GM19043 (cell line): ENCODE results near the gene RAMP3.
"Not testable (repeated sequence)": the region's sequence is repeated elsewhere in the genome, so short reads cannot be mapped to it uniquely, and the experiment has no call there.

Experiments
- ATAC-seq: cut with Tn5 transposase; IDR thresholded peaks from one replicate; pipeline ENCODE4 v1.9.1; 2021; ENCODE audit warnings: low read depth; ENCODE audit not compliant: unreplicated experiment

RAMP3 gene

DNA sequence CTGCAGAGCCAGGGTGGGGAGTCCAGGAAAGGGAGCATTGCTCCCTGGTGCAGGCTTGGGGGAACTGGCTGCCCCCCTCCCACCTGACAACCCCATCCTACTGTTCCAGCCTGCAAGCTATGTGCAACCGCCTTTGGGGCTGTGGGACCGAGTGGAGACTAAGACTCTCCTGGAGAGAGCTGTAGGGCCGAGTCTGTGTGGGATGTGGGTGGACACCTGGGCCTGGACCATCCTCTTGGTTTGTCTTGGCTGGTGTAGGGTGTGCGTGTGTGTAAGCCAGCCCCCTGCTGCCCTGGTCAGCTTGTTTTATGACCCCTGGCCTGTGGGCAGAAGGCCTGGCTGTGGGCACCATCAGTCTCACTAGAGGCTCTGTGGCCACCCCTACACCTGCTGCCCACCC, 1.6 kb upstream of the RAMP3 start:
- no peak for ATAC-seq

DNA sequence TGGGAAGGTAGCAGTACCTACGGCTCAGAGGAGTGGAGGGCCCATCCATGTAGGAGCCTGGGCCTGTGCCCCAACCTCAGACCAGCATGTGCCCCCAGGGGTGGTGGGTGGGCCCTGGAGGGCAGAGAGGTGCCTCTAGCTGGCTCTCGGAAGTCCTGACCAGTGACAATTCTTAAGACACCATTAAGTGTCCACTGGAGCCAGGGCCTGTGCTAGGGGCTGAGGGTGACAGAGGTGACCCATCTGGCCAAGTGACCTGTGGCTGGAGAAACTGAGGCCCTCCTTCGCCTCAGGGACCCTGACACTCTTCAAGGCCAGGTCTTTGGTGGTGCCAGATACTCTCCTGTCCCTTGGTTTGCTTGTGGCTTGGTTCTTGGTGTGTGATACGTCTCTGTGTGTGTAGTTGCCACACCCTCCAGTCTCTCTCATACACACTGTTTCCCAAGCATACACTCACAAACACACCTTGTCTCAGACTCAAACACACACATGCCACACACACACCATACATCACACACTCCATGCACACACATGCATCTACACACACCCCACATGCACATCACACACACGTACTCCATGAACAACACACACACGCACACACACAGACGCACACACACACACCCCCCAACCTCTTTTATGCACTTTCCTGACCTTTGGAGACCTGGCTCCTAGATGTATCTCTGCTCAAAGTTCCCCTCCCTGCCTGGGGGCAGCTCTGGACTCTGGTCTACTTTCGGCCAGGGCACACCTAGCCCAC, 897 bp upstream of the RAMP3 start:
- ATAC-seq = no peak

DNA sequence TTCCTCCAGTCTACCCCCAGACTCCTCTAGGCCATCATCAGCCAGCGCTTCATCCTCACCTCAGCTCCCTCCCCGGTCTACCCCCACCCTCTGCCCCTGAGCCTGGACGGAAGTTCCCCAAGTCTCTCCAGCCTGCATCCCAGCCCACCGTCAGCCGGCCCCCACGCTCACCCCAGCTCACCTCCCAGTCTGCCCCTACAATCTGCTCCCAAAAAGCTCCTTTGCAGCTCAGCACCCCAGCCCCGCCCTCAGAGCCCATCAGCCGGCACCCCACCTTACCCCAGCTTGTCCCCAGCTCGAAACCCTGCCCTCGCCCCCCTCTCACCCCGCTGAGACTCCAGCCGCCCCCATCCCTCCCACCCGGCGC, 322 bp upstream of the RAMP3 start:
- no peak for ATAC-seq

DNA sequence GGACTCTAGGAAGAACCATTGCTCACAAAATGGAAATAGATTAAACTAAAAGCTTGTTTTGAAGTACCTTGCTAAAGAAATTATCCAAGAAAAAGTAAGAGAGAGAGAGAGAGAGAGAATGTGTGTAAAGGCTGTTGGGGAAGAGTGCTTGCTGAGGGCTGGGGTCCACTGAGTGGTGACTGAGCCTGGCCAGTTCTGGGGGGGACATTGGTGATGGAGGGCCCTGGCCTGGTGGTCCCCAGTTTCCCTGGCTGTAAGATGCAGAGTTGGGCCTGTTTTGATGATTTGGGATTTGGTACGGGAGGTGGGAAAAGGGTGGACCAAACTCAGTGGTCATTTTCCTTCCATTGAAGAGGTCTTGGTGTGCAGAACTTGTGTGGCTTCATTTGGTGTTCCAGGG, 880 bp downstream of the RAMP3 start:
- ATAC-seq = no peak

DNA sequence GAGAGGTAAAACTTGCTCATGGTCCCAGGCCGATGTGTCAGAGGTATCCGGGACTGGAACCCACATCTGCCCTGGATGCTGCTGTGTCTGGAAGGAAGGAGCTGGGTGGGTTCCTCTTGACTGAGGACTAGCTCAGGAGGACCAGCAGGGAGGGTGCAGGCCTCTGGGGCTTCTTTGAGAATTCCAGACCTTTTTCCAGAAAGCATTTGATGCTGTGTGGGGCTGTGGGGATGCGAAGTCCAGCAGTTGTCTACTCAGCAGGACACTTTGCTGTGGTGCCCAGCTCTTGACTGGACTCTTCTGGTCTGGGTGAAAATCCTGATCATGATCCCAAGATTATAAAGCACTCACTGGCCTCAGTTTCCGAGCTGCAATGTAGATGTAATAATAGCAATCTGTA, 1.7 kb downstream of the RAMP3 start:
- no peak for ATAC-seq

DNA sequence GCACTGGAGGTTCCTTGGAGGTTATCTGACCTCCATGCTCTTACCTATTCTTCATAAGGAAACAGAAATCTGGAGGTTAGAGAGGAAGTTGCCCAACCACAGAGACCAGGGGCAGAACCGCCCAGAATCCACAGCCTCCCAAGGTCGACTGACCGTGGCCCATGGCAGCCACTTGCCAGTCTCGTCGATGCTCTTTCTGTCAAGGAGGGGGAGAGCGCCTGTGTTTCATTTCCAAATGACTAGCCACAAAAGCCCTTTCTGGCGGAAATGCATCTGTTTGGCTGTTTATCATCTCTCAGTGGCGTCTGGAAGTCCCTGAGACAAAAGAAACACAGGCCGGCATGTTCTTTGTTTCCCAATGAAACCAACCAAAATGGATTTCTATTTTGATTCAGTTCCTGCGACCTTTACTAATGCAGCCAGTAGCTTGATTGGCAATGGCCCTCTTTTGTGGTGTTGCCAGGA, 2.9 kb downstream of the RAMP3 start:
- peak; percentile 55 for ATAC-seq

DNA sequence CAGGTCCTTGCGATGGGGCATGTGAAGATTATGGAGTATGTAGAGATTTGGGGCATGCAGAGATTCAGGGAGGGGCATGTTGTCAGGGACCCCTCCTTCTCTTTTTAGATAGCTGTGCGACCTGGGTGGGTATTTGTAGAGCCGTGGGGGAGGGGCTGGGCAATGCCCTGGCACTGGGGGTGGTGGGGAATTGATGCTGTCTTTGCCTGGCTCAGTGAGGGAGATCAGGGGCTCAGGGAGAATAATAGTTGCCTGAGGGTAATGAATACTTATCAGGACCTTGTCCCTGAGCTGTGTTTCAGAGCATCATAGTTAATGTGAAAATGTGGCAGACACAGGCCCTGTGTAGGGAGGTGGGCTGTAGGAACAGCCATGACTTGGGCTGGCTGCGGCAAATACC, 3.5 kb downstream of the RAMP3 start:
- no peak for ATAC-seq

DNA sequence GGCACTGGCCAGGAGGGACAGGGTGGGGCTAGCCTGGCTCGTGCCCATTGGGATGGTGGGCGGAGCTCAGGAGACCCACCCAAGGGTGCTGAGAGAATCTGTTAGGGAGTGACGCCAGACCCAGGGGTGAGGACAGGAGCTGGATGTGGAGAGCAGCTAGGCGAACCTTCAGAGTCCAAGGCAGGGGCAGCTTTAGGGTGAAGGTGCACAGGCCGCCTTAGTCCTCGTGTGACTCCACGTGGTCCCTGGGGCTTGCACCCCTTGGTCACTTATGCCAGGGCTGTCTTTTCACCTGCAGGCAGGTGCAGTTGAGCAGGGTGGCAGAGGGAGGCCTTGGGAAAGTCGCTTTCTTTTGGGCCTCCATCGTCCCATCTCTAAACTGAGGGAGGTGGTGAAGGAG, 4.3 kb downstream of the RAMP3 start:
- ATAC-seq = no peak

DNA sequence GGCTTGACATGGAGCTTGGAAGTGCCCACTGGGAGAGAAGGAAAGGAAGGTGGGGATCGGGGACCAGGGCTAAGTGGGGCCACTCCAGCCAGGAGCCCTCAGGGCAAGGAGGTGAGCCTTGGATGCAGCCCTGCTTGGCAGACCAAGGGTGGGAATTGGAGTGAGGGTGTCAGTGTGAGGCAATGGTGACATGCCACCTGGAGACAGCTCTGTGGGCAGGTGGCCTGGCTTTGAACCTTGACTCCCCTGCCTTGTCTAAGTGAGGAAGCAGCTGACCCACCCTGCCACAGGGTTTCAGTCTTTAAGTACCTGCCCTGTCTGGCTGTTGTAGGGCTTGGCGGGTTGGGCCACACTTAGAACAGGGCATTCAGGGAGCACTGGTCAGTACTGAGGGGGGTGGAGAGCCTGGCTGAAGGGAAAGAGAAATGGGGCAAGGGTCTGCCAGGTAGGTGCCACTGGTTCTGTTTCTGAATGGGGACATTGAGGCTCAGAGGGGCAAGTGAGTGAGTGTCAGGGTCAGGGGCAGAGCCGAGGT, 4.8 kb downstream of the RAMP3 start:
- no peak for ATAC-seq

DNA sequence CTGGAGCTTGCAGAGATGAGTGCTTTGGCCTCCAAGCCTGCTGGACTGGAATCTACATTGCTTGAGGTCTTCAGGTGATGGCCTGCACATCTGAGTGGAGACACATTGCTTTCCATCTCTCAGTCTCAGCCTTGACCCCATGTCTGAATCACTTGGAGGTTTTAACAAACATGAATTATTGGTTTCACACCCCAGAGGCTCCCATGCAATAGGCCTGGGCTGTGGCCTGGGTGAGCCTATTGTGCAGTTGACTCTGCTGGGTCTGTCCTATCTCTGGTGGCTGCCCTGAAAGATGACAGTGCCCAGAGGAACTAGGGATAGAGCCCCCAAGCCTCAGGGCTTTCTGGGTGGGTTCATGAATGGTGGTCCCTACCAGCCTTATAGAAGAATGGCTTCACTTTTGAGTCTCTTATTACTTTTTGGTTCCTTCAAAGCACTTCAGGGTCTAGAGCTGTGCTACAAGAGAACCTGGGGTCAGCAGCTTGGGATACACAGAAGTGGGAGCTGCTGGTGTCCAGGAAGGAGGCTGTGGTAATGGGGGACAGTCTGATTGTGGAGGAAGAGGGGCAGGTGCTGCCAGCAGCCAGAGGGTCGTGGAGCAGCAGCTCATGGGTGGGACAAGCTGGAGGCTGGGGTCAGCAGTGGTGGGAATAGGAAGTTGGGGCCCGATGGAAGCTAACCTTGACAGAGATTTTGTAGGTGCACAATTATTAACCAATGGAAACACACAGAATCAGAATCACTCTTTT, 5.5 kb downstream of the RAMP3 start:
- no peak for ATAC-seq

DNA sequence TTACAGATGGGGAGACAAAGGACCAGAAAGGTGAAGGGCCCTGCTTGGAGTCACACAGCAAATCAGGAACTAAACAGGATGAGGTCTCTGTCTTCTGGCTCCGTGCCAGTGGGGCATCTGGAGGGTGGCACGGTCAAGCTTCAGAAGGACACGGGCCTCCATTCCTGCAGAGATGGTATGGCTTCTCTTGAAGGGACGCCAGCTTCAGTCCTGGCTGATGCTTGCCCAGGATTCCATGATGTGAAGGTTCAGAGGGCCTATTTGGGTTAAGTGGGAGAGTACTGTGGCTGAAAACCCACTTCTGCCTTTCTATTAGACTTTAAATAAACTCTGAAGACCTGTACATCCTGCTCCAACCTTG, 6.1 kb downstream of the RAMP3 start:
- ATAC-seq = no peak

DNA sequence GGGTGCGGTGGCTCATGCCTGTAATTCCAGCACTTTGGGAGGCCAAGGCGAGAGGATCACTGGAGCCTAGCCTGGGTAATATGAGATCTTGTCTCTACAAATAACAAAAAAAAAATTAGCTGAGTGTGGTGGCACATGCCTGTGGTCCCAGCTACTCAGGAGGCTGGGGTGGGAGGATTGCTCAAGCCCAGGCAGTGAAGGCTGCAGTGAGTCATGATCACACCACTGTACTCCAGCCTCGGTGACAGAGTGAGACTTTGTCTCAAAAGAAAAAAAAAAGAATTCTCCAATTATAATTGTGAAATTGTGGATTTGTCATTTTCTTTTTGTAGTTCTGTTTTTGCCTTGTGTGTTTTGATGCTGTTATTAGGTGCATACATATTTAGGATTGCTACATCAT, 6.7 kb downstream of the RAMP3 start:
- not testable (repeated sequence) for ATAC-seq

DNA sequence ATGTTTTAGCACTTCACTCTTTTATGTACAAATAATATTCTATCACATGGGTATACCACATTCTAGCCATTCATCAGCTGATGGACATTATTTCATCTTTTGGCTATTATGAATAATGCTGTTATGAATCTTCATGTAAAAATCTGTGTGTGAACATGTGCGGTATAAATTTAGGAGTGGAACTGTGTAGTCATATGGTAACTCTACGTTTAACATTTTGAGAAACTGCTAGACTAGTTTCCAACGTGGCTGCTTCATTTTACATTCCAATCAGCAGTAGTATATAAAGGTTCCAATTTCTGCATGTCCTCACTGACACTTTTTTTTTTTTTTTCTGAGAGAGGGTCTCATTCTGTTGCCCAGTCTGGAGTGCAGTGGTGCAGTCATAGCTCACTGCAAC, 8.3 kb downstream of the RAMP3 start:
- ATAC-seq = no peak

DNA sequence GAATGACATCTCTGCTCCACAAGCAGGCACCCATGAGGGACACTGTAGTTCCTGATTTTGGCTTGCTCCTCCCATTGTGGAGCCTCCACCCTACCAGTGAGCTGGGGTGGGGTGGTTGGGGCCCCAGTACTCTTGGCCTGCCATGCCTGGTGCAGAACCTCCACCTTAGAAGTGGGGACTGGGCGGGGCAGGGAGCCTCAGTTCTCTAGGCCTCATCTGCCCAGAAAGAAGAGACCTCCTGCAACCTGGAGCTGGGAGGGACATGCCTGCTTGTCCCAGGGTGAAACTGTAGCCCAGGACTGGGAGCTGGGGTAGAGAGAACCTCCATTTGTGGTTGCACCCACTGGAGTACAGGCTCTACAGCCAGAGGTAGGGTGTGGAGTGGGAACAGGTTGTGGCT, 14.4 kb downstream of the RAMP3 start:
- ATAC-seq = no peak

DNA sequence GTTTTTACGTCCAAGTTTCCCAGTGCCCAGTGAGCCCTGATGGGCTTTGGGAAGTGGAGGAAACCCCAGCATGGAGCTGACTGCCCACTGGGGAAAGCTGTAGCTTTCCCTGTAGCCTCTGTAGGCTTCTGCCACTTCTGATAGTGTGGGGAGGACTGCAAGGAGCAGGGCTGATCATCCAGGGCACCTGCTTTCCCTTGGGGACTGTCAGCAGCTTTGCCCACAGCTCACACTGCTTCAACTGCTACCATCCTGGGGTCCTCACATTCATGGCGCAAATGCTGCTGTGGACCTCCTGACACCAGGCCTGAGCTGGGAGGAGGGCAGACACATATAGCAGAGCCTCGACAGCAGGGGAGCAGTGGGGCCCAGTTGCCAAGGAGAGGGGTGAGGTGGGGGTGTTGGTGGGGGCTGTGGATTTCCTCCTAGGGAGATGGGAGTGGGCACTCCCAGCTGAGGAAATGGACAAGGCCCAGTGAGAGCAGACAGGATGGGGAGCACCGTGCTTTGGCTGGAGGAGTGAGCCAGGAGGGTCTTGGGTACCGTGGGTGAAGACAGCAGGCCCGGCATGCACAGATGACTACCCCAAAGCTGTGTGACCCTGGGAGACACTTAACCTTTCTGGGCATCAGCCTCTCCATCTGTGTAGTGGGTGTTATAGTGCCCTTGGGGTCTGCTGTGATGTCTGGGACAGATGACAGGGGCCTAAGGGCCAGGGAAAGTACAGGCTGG, 16.2 kb downstream of the RAMP3 start:
- no peak for ATAC-seq

DNA sequence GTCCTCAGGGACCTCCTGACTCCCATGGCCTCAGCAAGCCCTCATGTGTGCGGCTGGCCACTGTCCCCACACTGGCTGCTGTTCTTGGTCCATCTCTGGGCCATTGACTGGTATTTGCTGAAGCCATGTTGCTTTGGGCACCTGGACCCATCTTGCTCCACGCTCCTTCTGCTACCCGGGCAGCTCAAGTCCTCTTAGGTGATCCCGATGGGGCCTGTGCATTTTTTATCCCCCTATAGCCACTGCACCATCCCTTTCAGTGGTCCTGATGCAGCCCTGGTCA, 16.7 kb downstream of the RAMP3 start:
- ATAC-seq = no peak

DNA sequence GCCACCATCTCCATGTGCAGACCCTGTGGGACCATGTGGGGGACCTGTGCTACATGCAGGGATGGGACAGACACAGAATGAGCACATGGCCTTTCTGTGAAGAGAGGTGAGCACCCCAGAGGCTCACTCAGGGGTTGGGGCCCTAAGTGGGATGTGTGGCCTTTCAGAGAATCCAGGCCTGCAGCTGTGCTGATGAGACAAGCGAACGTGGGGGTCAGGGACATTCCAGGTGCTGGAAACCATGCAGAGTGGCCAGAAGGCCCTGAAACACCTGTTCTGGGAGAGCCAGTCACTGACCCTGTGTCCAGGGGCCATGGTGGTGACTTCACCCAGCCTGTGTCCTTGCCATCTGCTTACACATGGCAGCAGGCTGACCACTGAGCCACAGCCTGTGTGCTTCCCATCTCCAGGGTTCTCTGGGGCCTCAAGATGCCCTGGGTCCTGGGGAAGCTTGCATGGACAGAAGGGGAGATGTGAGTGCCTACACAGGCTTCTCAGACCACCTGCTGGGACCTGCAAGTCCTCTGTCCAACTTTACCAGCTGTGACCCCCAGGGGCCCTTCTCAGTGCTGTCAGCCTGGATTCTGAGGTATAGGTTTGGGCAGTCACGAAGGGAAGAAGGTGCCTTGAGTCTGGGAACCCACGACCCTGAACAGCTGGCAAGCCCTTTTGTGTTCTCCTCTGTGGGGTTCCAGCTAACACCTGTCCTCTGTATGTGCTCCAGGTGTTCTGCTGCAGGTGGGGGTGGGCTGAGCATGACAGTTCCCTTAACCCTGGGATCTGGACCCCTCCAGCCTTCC, 17.6 kb downstream of the RAMP3 start:
- ATAC-seq = no peak

DNA sequence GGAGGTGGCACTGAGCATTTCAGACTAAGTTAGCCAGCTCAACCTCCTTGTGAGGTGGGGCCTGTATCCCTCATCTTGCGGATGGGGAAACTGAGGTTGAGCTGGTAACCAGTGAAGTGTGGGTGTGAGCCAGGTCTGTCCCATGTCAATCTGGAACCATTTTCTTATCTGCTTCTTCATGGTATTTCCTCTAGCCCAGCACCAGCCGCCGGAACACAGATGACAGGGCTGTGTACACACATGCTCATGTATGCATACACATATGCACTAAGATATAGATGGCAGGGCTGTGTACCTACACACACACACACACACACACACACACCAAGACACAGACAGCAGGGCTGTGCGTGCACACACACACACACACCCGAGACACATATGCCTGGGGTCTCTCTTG, 18.5 kb downstream of the RAMP3 start:
- no peak for ATAC-seq

DNA sequence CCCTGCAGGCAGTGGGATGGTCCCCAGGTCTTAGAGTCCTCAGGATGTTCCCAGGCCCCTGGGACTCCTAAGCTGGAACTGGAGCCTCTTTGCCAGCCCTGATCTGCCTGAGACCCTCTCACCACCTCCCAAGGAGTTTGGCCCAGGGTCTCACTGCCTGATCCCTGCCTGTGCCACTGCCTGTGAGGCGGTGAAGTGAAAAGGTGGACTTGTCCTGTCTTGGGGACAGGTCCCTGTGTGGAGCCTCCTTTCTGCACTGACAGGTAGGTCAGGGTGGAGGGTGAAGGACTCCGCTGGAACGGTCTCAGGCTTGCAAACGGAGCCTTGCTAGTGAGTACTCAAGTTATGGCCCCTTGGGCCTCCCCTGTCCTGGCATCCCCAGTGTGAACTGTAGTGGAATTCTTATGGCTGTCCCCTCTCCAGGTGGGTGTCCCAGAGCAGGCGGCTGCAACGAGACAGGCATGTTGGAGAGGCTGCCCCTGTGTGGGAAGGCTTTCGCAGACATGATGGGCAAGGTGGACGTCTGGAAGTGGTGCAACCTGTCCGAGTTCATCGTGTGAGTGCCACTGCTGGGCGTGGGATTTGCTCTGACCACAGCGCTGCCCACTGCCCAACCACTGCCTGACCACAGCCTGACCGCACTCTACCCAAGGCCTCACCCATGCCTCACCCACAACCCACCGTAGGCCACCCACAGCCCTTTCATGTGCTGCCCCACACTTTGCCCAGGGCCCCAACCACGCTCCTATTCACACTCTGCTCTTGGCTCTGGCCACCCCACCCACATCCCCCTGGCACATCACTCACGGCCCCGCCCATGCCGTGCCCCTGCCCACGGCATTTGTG, 19.5 kb downstream of the RAMP3 start:
- no peak for ATAC-seq

DNA sequence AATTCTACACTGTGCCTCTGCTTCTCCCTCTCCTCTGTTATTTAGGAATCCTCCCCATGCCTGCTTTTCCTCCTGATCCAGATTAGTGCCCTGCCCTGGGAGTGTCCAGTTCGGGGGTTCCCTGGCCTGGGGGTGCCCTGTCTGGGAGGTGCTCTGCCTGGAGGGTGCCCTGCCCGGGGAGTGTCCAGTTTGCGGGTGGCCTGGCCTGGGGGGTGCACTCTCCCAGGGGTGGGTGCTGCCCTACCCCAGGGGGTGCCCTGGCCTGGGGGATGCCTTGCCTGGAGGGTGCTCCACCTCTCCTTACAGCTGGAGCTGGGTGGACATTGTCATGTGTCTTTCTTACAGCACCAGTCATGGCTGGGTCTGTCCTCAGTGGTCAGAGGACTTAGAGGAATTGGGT, 20.2 kb downstream of the RAMP3 start:
- no peak for ATAC-seq
